OCI-LY3 (cell line): ENCODE measurements around the gene KCNQ1.

Experiments
- H2AFZ ChIP-seq: fragments of 200-600, 300-600 bp; shearing (Covaris generic); 2 replicates; pipeline ENCODE4 v1.6.0; 2014; ENCODE audit warnings: antibody characterized with exemption, low read depth, low read length
- H3K27ac ChIP-seq: fragments of 200-600, 300-600 bp; sonication (generic); 2 replicates; pipeline ENCODE4 v1.5.1; 2014; ENCODE audit warnings: mild to moderate bottlenecking, low read length, moderate library complexity, mixed read lengths
- H3K27me3 ChIP-seq: fragments of 200-600, 300-600 bp; sonication (generic); 2 replicates; pipeline ENCODE4 v1.6.1; 2014; ENCODE audit warnings: low read depth, low read length, mixed read lengths
- H3K36me3 ChIP-seq: fragments of 200-600, 300-600 bp; sonication (generic); replicated peaks from 2 replicates; pipeline ENCODE3; 2014; ENCODE audit warnings: low read depth, low read length, mixed read lengths
- H3K4me1 ChIP-seq: fragments of 300-600, 200-600 bp; sonication (generic); 2 replicates; pipeline ENCODE4 v1.6.1; 2014; ENCODE audit warnings: low read length, mixed read lengths
- H3K4me2 ChIP-seq: fragments of 200-600, 300-600 bp; sonication (generic); 2 replicates; pipeline ENCODE4 v1.6.1; 2014; ENCODE audit warnings: low read length, mixed read lengths
- H3K4me3 ChIP-seq: fragments of 300-600, 200-600 bp; sonication (generic); 2 replicates; pipeline ENCODE4 v1.5.1; 2014; ENCODE audit warnings: antibody characterized with exemption, mild to moderate bottlenecking, low read length, moderate library complexity
- H3K79me2 ChIP-seq: fragments of 300-600, 200-600 bp; shearing (Covaris generic); 2 replicates; pipeline ENCODE4 v1.6.1; 2014; ENCODE audit warnings: mild to moderate bottlenecking, low read length, mixed read lengths
- H3K9ac ChIP-seq: fragments of 300-600, 200-600 bp; shearing (Covaris generic); 2 replicates; pipeline ENCODE4 v1.6.0; 2014; ENCODE audit warnings: mild to moderate bottlenecking, low read length, moderate library complexity
- H3K9me3 ChIP-seq: fragments of 200-600, 300-600 bp; shearing (Covaris generic); 2 replicates; pipeline ENCODE4 v1.6.1; 2014; ENCODE audit warnings: low read length, mixed read lengths; ENCODE audit not compliant: insufficient read depth
- H4K20me1 ChIP-seq: fragments of 200-600, 300-600 bp; sonication (generic); 2 replicates; pipeline ENCODE4 v1.6.1; 2016; ENCODE audit warnings: low read length, mixed read lengths; ENCODE audit not compliant: insufficient read depth
- CTCF ChIP-seq: fragments of 200-600, 300-600 bp; sonication (generic); IDR thresholded peaks from 2 replicates; pipeline ENCODE4 v1.5.1; 2014; ENCODE audit warnings: antibody characterized with exemption, low read length, low read depth
- EZH2phosphoT487 ChIP-seq: fragments of 200-600 bp; shearing (Covaris generic); IDR thresholded peaks from 2 replicates; pipeline ENCODE4 v1.6.1; 2018; ENCODE audit warnings: antibody characterized with exemption, mixed run types, low read depth

The KCNQ1 gene

DNA sequence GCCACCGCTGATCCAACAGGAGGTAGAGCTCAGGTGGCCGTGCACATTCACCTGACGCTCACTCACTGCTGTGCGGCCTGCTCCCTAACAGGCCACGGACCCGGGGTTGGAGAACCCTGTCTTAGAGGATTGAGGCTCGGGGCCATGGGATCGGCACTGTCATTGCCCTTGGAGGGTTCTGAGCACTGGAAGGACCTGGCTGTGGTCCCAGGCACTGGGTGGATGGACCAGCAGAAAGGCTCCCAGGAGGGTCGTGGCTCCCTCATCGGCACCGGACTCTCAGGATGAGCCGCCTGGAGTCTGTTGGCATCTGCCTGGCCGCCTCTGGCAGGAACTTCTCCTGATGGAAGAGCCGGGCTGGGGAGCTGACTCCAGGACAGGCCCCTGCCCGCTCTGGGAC, 6.5 kb downstream of the KCNQ1 start:
- no peak overlapping the region for H3K4me3 ChIP-seq
- TF ChIP-seq CTCF (no peak), EZH2phosphoT487 (no peak)
- no peaks in the 10 kb centered on the region for H3K4me1 ChIP-seq
- H3K9ac ChIP-seq: no peak overlapping the region
- H2AFZ ChIP-seq: no peak overlapping the region
- H3K9me3 ChIP-seq: no peaks in the 10 kb centered on the region
- H4K20me1 ChIP-seq: no peaks in the 10 kb centered on the region
- H3K79me2 ChIP-seq: no peaks in the 10 kb centered on the region
- H3K4me2 ChIP-seq: no peak overlapping the region
- no peak overlapping the region for H3K27ac ChIP-seq
- H3K36me3 ChIP-seq: no peaks in the 10 kb centered on the region
- H3K27me3 ChIP-seq: no peaks in the 10 kb centered on the region

DNA sequence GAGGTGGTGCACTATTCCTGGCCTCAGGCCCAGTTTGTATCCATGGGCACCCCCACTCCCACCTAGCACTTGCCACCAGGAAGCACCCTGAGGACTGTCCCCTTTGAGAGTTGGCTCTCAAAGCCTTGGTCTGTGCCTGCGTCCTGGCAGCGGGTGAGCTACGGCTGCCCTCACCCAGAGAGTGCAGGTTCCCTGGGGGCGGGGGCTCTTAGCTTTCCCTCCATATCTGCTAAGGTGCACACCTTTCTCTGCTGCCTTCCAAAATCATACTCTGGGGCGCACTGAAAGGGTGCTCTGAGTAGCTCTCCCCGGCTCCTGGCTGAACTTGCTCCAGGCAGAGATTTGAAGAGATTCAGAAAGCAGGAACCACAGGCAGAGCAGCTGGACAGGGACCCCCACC, 7.1 kb downstream of the KCNQ1 start:
- Histone ChIP-seq H2AFZ (no peak overlapping the region), H3K79me2 (no peaks in the 10 kb centered on the region), H3K9me3 (no peaks in the 10 kb centered on the region), H4K20me1 (no peaks in the 10 kb centered on the region), H3K27me3 (no peaks in the 10 kb centered on the region), H3K4me1 (no peaks in the 10 kb centered on the region), H3K36me3 (no peaks in the 10 kb centered on the region), H3K4me2 (no peak overlapping the region), H3K4me3 (no peak overlapping the region), H3K27ac (no peak overlapping the region), H3K9ac (no peak overlapping the region)
- TF ChIP-seq EZH2phosphoT487 (no peak), CTCF (no peak)

DNA sequence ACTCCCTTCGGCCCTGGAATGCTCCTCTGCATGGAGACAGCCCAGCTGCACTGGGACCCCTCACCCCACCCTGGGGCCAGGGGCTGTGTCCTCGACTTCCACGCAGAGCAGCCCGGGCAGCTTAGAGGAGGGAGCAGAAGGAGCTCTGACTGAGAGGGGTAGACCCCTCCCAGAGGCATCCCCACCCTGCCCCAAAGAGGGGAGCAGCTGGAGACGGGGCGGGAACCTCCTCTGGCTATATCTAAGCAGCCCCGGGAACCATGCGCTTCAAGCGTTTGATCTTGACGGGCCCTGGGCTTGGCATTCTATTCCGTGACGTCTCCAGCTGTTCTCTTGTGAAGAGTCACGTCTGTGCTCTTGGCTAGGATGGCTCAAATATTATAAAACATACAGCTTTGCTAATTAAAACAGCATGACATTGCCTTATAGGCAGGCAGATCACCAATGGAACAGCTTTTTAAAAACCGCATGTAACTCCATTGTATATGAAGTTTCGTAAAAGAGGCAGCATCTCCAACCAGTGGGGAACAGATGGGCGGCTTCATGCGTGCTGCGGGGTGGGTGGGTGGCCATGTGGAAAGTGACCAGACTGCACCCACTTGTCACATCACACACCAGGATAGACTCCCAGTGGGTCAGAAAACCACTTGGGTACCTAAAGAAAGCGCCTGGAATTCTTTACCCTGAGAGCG, 7.7 kb downstream of the KCNQ1 start:
- H3K27me3 ChIP-seq: no peaks in the 10 kb centered on the region
- no peak overlapping the region for H3K4me3 ChIP-seq
- H3K36me3 ChIP-seq: no peaks in the 10 kb centered on the region
- no peak overlapping the region for H3K4me2 ChIP-seq
- H3K9me3 ChIP-seq: no peaks in the 10 kb centered on the region
- H3K9ac ChIP-seq: no peak overlapping the region
- H3K27ac ChIP-seq: no peak overlapping the region
- TF ChIP-seq EZH2phosphoT487 (no peak), CTCF (no peak)
- H4K20me1 ChIP-seq: no peaks in the 10 kb centered on the region
- H2AFZ ChIP-seq: no peak overlapping the region
- no peaks in the 10 kb centered on the region for H3K4me1 ChIP-seq
- H3K79me2 ChIP-seq: no peaks in the 10 kb centered on the region

DNA sequence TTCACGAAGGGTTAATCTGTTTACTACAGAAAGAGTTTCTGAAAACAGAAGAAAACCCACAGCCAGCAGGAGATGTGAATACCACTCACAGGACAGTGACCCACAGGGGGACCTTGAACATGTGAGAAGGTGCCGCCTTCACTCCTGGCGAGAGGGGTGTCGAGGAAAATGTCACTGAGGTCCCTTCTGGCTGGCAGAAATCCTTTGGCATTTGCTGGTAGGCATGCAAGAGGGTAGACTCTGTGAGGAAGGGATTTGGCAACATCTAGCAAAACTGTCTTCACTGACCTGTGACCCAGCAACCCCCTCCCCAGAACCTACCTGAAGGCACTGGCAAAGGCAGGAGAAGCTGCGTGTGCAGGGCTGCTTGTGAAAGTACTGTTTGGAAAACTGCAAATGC, 8.6 kb downstream of the KCNQ1 start:
- Histone ChIP-seq H3K79me2 (no peaks in the 10 kb centered on the region), H3K4me1 (no peaks in the 10 kb centered on the region), H3K4me3 (no peak overlapping the region), H3K27ac (no peak overlapping the region), H3K36me3 (no peaks in the 10 kb centered on the region), H2AFZ (no peak overlapping the region), H3K27me3 (no peaks in the 10 kb centered on the region), H4K20me1 (no peaks in the 10 kb centered on the region), H3K9me3 (no peaks in the 10 kb centered on the region), H3K4me2 (no peak overlapping the region), H3K9ac (no peak overlapping the region)
- TF ChIP-seq EZH2phosphoT487 (no peak), CTCF (no peak)
